MCF 10A (cell line): ENCODE results near the gene WASHC4. TPM values are rescaled to one million over a fixed set of nuclear protein-coding genes. Genes with fewer than 3 reads are reported as not detected.
A peak's percentile ranks its signal among the peaks of the same experiment; 100 is the strongest.

Experiments used
- BruUV-seq: library from RNA; stranded (reverse); fragments of 400-500 nt; replicated peaks from 2 replicates; lab custom pipeline; 2021; lab: Mats Ljungman, UMichigan
- CTCF ChIA-PET: fragments of 300-600 bp; sonication (Branson Sonifier 250); formaldehyde crosslinking; extraction: SDS; loops from one replicate; lab custom pipeline; 2021; ENCODE audit warnings: antibody characterized with exemption, inconsistent platforms; lab: Yijun Ruan, JAX
- POLR2A ChIA-PET: fragments of 300-600, 350-650 bp; sonication (Branson Sonifier 250); formaldehyde crosslinking; extraction: SDS; loops from one replicate; lab custom pipeline; 2020; ENCODE audit warnings: antibody characterized with exemption, inconsistent platforms; lab: Yijun Ruan, JAX
- DNase-seq: peaks from one replicate; pipeline ENCODE4 v3.0.0-alpha.2; 2018; ENCODE audit not compliant: unreplicated experiment
- H3K27ac Mint-ChIP-seq: one replicate; pipeline ENCODE4 v1.8.0; 2022; ENCODE audit warnings: mild to moderate bottlenecking, low read depth, mixed read lengths; ENCODE audit not compliant: unreplicated experiment
- H3K27me3 Mint-ChIP-seq: one replicate; pipeline ENCODE4 v1.8.0; 2022; ENCODE audit warnings: mixed read lengths; ENCODE audit not compliant: insufficient read depth, unreplicated experiment
- H3K36me3 Mint-ChIP-seq: one replicate; pipeline ENCODE4 v1.8.0; 2022; ENCODE audit warnings: mild to moderate bottlenecking, moderate library complexity, mixed read lengths; ENCODE audit not compliant: insufficient read depth, unreplicated experiment
- H3K4me1 Mint-ChIP-seq: one replicate; pipeline ENCODE4 v1.8.0; 2022; ENCODE audit warnings: mixed read lengths; ENCODE audit not compliant: insufficient read depth, unreplicated experiment
- H3K4me3 Mint-ChIP-seq: one replicate; pipeline ENCODE4 v1.8.0; 2022; ENCODE audit warnings: mild to moderate bottlenecking, moderate library complexity, mixed read lengths; ENCODE audit not compliant: unreplicated experiment
- H3K9me3 Mint-ChIP-seq: one replicate; pipeline ENCODE4 v1.8.0; 2022; ENCODE audit warnings: mixed read lengths; ENCODE audit not compliant: unreplicated experiment
- intact Hi-C: fragments of 100-400 bp; cut with micrococcal nuclease; formaldehyde crosslinking; loops from 2 replicates; pipeline ENCODE4 v1.14.1; 2022
- total RNA-seq: library from RNA; stranded (reverse); gene quantifications from 2 replicates; pipeline ENCODE4 v1.2.3, GENCODE V29; 2022
- TF ChIP-seq, protein P1 (sequence below): fragments of 200-600 bp; IDR thresholded peaks from one replicate; pipeline ENCODE4 v1.8.0; 2022; ENCODE audit warnings: antibody characterized with exemption, mild to moderate bottlenecking; ENCODE audit not compliant: unreplicated experiment

WASHC4 gene
- total RNA-seq, 1 experiment from 2014 or later = 44.5 TPM

GRCh38 chr12:105214670-105215375 is 107.3 kb downstream of the WASHC4 start:
- H3K4me1 Mint-ChIP-seq = peaks cover 6% of the 10 kb centered on the region
- CTCF ChIA-PET = interaction anchor here (0.9 to 1.1 kb wide), 2 partner anchors 10 to 63 kb away, joined by 3 read pairs; no protein-coding TSS in a partner anchor
- H3K27me3 Mint-ChIP-seq = no peaks in the 10 kb centered on the region
- TF ChIP-seq, protein P1, sequence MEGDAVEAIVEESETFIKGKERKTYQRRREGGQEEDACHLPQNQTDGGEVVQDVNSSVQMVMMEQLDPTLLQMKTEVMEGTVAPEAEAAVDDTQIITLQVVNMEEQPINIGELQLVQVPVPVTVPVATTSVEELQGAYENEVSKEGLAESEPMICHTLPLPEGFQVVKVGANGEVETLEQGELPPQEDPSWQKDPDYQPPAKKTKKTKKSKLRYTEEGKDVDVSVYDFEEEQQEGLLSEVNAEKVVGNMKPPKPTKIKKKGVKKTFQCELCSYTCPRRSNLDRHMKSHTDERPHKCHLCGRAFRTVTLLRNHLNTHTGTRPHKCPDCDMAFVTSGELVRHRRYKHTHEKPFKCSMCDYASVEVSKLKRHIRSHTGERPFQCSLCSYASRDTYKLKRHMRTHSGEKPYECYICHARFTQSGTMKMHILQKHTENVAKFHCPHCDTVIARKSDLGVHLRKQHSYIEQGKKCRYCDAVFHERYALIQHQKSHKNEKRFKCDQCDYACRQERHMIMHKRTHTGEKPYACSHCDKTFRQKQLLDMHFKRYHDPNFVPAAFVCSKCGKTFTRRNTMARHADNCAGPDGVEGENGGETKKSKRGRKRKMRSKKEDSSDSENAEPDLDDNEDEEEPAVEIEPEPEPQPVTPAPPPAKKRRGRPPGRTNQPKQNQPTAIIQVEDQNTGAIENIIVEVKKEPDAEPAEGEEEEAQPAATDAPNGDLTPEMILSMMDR = no peak
- BruUV-seq = no TSS peak
- intact Hi-C loops = no loop called here
- H3K4me3 Mint-ChIP-seq = no peak overlapping the region
- H3K27ac Mint-ChIP-seq = peak overlapping the region; percentile 64
- H3K36me3 Mint-ChIP-seq = peaks cover 63% of the 10 kb centered on the region
- POLR2A ChIA-PET = interaction anchor here (0.5 to 1.2 kb wide), 6 partner anchors 10 to 117 kb away, joined by 3 to 6 read pairs (median 3); partner anchors contain the start of gene APPL2
- H3K9me3 Mint-ChIP-seq = no peaks in the 10 kb centered on the region
- DNase-seq = peak; percentile 93

DNA sequence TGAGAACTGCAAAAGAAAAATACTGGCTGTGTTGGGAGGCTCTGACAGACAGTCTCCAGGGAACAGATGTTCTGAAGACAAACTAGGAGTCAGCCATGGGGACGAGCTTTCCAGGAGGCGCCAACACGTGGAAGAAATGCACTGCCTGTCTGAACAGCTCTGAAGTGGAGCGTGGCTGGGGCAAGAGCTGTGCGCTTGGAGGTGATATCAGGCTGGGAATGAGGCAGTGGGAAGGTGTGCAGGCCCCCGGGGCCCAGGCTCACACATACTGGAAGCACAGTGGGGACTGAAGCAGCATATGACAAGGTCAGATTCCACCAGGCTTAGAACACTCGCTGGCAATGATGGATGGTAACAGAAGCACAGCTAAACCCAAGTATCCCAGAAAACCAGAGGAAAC is 110.9 kb downstream of the WASHC4 start:
- H3K27me3 Mint-ChIP-seq = no peaks in the 10 kb centered on the region
- no peaks in the 10 kb centered on the region for H3K9me3 Mint-ChIP-seq
- H3K4me3 Mint-ChIP-seq = no peak overlapping the region
- POLR2A ChIA-PET = interaction anchor here (0.7 to 1.1 kb wide), 2 partner anchors 10 to 430 kb away, joined by 3 read pairs; no protein-coding TSS in a partner anchor
- BruUV-seq = no TSS peak
- CTCF ChIA-PET = no interaction called here
- intact Hi-C loops = no loop called here
- DNase-seq = no peak
- peaks cover 52% of the 10 kb centered on the region for H3K36me3 Mint-ChIP-seq
- TF ChIP-seq, protein P1 = no peak
- peaks cover 11% of the 10 kb centered on the region for H3K4me1 Mint-ChIP-seq
- no peak overlapping the region for H3K27ac Mint-ChIP-seq

Other genes with a start within 250 kb of the WASHC4 start
- gene SLC41A2, start 149.4 kb upstream of the WASHC4 start, total RNA-seq = 14.6 and 15.9 TPM in 2 replicates
- 17.4 and 33.3 TPM in 2 replicates for gene NOPCHAP1, start 121.4 kb upstream of the WASHC4 start, total RNA-seq
- 165 TPM in 2 replicates for gene ALDH1L2, start 23.3 kb upstream of the WASHC4 start, total RNA-seq
- gene APPL2, start 128.4 kb downstream of the WASHC4 start, total RNA-seq = 32.5 and 35.5 TPM in 2 replicates
- gene C12orf75, start 223.0 kb downstream of the WASHC4 start, total RNA-seq = 53.6 and 67.7 TPM in 2 replicates